Stimulated activated memory B cell treated with anti-CD40 and anti-IgM and Interleukin-4, amounts not matched to agents 10 μg/mL and 1 μg/mL and 100 μg/mL, for 72 hours (primary cell): ENCODE data around the gene EXOC1L.

ENCODE experiments used
- ATAC-seq: fragments of 150-1000 bp; cut with Tn5 transposase; 2 replicates; pipeline ENCODE4 v1.10.0; 2021
- H3K27ac Mint-ChIP-seq: one replicate; pipeline ENCODE4 v1.8.0; 2022; ENCODE audit warnings: mild to moderate bottlenecking, mixed read lengths
- H3K27me3 Mint-ChIP-seq: one replicate; pipeline ENCODE4 v1.8.0; 2022; ENCODE audit warnings: mixed read lengths
- H3K36me3 Mint-ChIP-seq: one replicate; pipeline ENCODE4 v1.8.0; 2022; ENCODE audit warnings: mixed read lengths
- H3K4me1 Mint-ChIP-seq: one replicate; pipeline ENCODE4 v1.8.0; 2022; ENCODE audit warnings: mixed read lengths
- H3K4me3 Mint-ChIP-seq: one replicate; pipeline ENCODE4 v1.8.0; 2022; ENCODE audit warnings: mild to moderate bottlenecking, moderate library complexity, mixed read lengths
- H3K9me3 Mint-ChIP-seq: one replicate; pipeline ENCODE4 v1.8.0; 2022; ENCODE audit warnings: mixed read lengths

Gene EXOC1L

GRCh38 chr4:55819634-55820033 lies at the start of gene EXOC1L:
TSS of gene EXOC1L (plus strand) at chr4:55819790. CDS start at chr4:55820027, 237 bp downstream.
- no peaks in the 10 kb centered on the region for H3K36me3 Mint-ChIP-seq
- peaks cover 7% of the 10 kb centered on the region for H3K4me1 Mint-ChIP-seq
- H3K27me3 Mint-ChIP-seq: peaks cover 25% of the 10 kb centered on the region
- H3K9me3 Mint-ChIP-seq: peaks cover 3% of the 10 kb centered on the region
- no peak for ATAC-seq
- no peak within 1 kb of the TSS for H3K27ac Mint-ChIP-seq
- peak within 1 kb of the TSS; percentile 20 for H3K4me3 Mint-ChIP-seq

- Mint-ChIP-seq H3K27me3 (peaks cover 30% of the 10 kb centered on the region), H3K27ac (no peak overlapping the region), H3K9me3 (no peaks in the 10 kb centered on the region), H3K4me3 (no peak overlapping the region), H3K4me1 (no peaks in the 10 kb centered on the region), H3K36me3 (no peaks in the 10 kb centered on the region)
- ATAC-seq: no peak
Observed at GRCh38 chr4:55770662-55771061, 48.9 kb upstream of the EXOC1L start.

- H3K4me1 Mint-ChIP-seq: no peaks in the 10 kb centered on the region
- no peak overlapping the region for H3K4me3 Mint-ChIP-seq
- no peak for ATAC-seq
- H3K27me3 Mint-ChIP-seq: peaks cover 1% of the 10 kb centered on the region
- no peaks in the 10 kb centered on the region for H3K36me3 Mint-ChIP-seq
- H3K9me3 Mint-ChIP-seq: peaks cover 3% of the 10 kb centered on the region
- no peak overlapping the region for H3K27ac Mint-ChIP-seq
Observed at GRCh38 chr4:55781341-55781740, 38.2 kb upstream of the EXOC1L start.

GRCh38 chr4:55781812-55782211 lies 37.8 kb upstream of the EXOC1L start:
- H3K4me3 Mint-ChIP-seq: no peak overlapping the region
- H3K36me3 Mint-ChIP-seq: no peaks in the 10 kb centered on the region
- H3K4me1 Mint-ChIP-seq: no peaks in the 10 kb centered on the region
- ATAC-seq: no peak
- peaks cover 3% of the 10 kb centered on the region for H3K9me3 Mint-ChIP-seq
- H3K27me3 Mint-ChIP-seq: no peaks in the 10 kb centered on the region
- no peak overlapping the region for H3K27ac Mint-ChIP-seq

- Mint-ChIP-seq H3K27me3 (no peaks in the 10 kb centered on the region), H3K27ac (no peak overlapping the region), H3K9me3 (no peaks in the 10 kb centered on the region), H3K4me3 (no peak overlapping the region), H3K36me3 (no peaks in the 10 kb centered on the region), H3K4me1 (no peaks in the 10 kb centered on the region)
- no peak for ATAC-seq
Observed at GRCh38 chr4:55783584-55783983, 36.0 kb upstream of the EXOC1L start.

- Mint-ChIP-seq H3K36me3 (no peaks in the 10 kb centered on the region), H3K9me3 (no peaks in the 10 kb centered on the region), H3K4me3 (no peak overlapping the region), H3K27ac (no peak overlapping the region), H3K27me3 (no peaks in the 10 kb centered on the region), H3K4me1 (no peaks in the 10 kb centered on the region)
- no peak for ATAC-seq
Observed at GRCh38 chr4:55784747-55785146, 34.8 kb upstream of the EXOC1L start.

- Mint-ChIP-seq H3K4me1 (no peaks in the 10 kb centered on the region), H3K36me3 (no peaks in the 10 kb centered on the region), H3K9me3 (no peaks in the 10 kb centered on the region), H3K4me3 (no peak overlapping the region), H3K27me3 (peaks cover 54% of the 10 kb centered on the region), H3K27ac (no peak overlapping the region)
- ATAC-seq: no peak
Observed at GRCh38 chr4:55791666-55792065, 27.9 kb upstream of the EXOC1L start.

GRCh38 chr4:55793479-55793878 lies 26.1 kb upstream of the EXOC1L start:
- Mint-ChIP-seq H3K9me3 (no peaks in the 10 kb centered on the region), H3K36me3 (no peaks in the 10 kb centered on the region), H3K27me3 (peaks cover 56% of the 10 kb centered on the region), H3K4me1 (no peaks in the 10 kb centered on the region), H3K27ac (no peak overlapping the region), H3K4me3 (no peak overlapping the region)
- peak; percentile 37 for ATAC-seq

GRCh38 chr4:55794053-55794452 lies 25.5 kb upstream of the EXOC1L start:
- Mint-ChIP-seq H3K4me3 (no peak overlapping the region), H3K27ac (no peak overlapping the region), H3K36me3 (no peaks in the 10 kb centered on the region), H3K9me3 (no peaks in the 10 kb centered on the region), H3K4me1 (no peaks in the 10 kb centered on the region), H3K27me3 (peaks cover 56% of the 10 kb centered on the region)
- no peak for ATAC-seq

- no peak overlapping the region for H3K27ac Mint-ChIP-seq
- peaks cover 56% of the 10 kb centered on the region for H3K27me3 Mint-ChIP-seq
- no peak for ATAC-seq
- H3K9me3 Mint-ChIP-seq: no peaks in the 10 kb centered on the region
- H3K4me3 Mint-ChIP-seq: no peak overlapping the region
- H3K36me3 Mint-ChIP-seq: no peaks in the 10 kb centered on the region
- H3K4me1 Mint-ChIP-seq: no peaks in the 10 kb centered on the region
Observed at GRCh38 chr4:55795341-55795740, 24.2 kb upstream of the EXOC1L start.

- Mint-ChIP-seq H3K4me1 (no peaks in the 10 kb centered on the region), H3K27ac (no peak overlapping the region), H3K27me3 (peaks cover 19% of the 10 kb centered on the region), H3K36me3 (no peaks in the 10 kb centered on the region), H3K4me3 (no peak overlapping the region), H3K9me3 (no peaks in the 10 kb centered on the region)
- no peak for ATAC-seq
Observed at GRCh38 chr4:55801498-55801897, 18.1 kb upstream of the EXOC1L start.

GRCh38 chr4:55807556-55807955 lies 12.0 kb upstream of the EXOC1L start:
- H3K27me3 Mint-ChIP-seq: peaks cover 31% of the 10 kb centered on the region
- ATAC-seq: no peak
- H3K9me3 Mint-ChIP-seq: peaks cover 3% of the 10 kb centered on the region
- H3K36me3 Mint-ChIP-seq: no peaks in the 10 kb centered on the region
- H3K4me3 Mint-ChIP-seq: no peak overlapping the region
- H3K4me1 Mint-ChIP-seq: no peaks in the 10 kb centered on the region
- H3K27ac Mint-ChIP-seq: no peak overlapping the region

- H3K4me1 Mint-ChIP-seq: no peaks in the 10 kb centered on the region
- H3K27me3 Mint-ChIP-seq: peaks cover 31% of the 10 kb centered on the region
- H3K4me3 Mint-ChIP-seq: no peak overlapping the region
- no peaks in the 10 kb centered on the region for H3K36me3 Mint-ChIP-seq
- no peak for ATAC-seq
- peaks cover 3% of the 10 kb centered on the region for H3K9me3 Mint-ChIP-seq
- no peak overlapping the region for H3K27ac Mint-ChIP-seq
Observed at GRCh38 chr4:55808186-55808585, 11.4 kb upstream of the EXOC1L start.

- H3K4me1 Mint-ChIP-seq: no peaks in the 10 kb centered on the region
- peaks cover 31% of the 10 kb centered on the region for H3K27me3 Mint-ChIP-seq
- H3K9me3 Mint-ChIP-seq: peaks cover 3% of the 10 kb centered on the region
Observed at GRCh38 chr4:55808632-55809031, 11.0 kb upstream of the EXOC1L start.

GRCh38 chr4:55817691-55818090 lies 1.9 kb upstream of the EXOC1L start:
- ATAC-seq: no peak
- no peak overlapping the region for H3K4me3 Mint-ChIP-seq
- no peaks in the 10 kb centered on the region for H3K36me3 Mint-ChIP-seq
- peaks cover 3% of the 10 kb centered on the region for H3K9me3 Mint-ChIP-seq
- H3K4me1 Mint-ChIP-seq: peaks cover 7% of the 10 kb centered on the region
- no peak overlapping the region for H3K27ac Mint-ChIP-seq
- peaks cover 25% of the 10 kb centered on the region for H3K27me3 Mint-ChIP-seq

More at GRCh38 chr4:55808632-55809031, 11.0 kb upstream of the EXOC1L start:
- H3K27ac Mint-ChIP-seq: no peak overlapping the region
- no peak for ATAC-seq
- no peaks in the 10 kb centered on the region for H3K36me3 Mint-ChIP-seq
- H3K4me3 Mint-ChIP-seq: no peak overlapping the region

GRCh38 chr4:55820279-55820678 lies 689 bp downstream of the EXOC1L start:
- Mint-ChIP-seq H3K27ac (no peak overlapping the region), H3K4me1 (peaks cover 7% of the 10 kb centered on the region), H3K36me3 (no peaks in the 10 kb centered on the region), H3K4me3 (no peak overlapping the region), H3K9me3 (peaks cover 3% of the 10 kb centered on the region), H3K27me3 (peaks cover 25% of the 10 kb centered on the region)
- no peak for ATAC-seq

GRCh38 chr4:55822329-55822728 lies 2.7 kb downstream of the EXOC1L start:
- Mint-ChIP-seq H3K4me3 (no peak overlapping the region), H3K36me3 (no peaks in the 10 kb centered on the region), H3K27ac (no peak overlapping the region), H3K4me1 (peaks cover 7% of the 10 kb centered on the region), H3K27me3 (peaks cover 25% of the 10 kb centered on the region), H3K9me3 (no peaks in the 10 kb centered on the region)
- no peak for ATAC-seq
